ENCODE results near the gene EVA1B. TPM values are rescaled to one million over a fixed set of nuclear protein-coding genes. Genes with fewer than 3 reads are reported as not detected.

EVA1B gene
- total RNA-seq, 1 experiment from 2014 or later, result 25.1 TPM

DNA sequence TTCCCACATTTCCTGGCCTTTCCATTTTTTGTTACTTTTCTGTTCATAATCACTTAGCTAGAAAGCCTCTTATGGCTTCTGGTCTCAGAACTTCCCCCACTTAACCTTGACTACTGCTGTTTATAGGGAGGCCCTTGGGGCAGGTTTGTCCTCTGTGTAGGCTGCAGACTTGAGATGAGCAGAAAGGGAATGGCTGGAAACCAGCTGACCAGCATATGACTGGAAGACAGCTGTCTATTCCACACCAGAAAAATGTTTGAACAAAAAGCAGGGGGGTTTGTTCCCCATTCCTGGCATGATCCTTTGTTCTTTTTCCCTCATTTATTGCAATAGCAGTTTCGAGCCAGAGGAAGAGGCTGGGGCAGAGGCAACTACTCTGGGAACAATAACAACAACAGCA is 22.2 kb downstream of the EVA1B start:
- DNase-seq (ENCODE audit: low read depth, low spot score), result no peak
- H3K36me3 ChIP-seq (ENCODE audit: control insufficient read depth in 1 of 2, insufficient read depth in 2 of 2, low read length in 2 of 2), result peaks cover 50 to 64% of the 10 kb centered on the region in 2 experiments
- no peak overlapping the region for H3K27ac ChIP-seq (ENCODE audit: low read depth, low read length)
- peaks cover 34% of the 10 kb centered on the region; the same call in 1 of the 2 replicates for H3K79me2 ChIP-seq (ENCODE audit: insufficient read depth, low read length)
- no peak overlapping the region for H2AFZ ChIP-seq (ENCODE audit: low read depth, low read length, poor library complexity, severe bottlenecking)
- intact Hi-C loops (cut with micrococcal nuclease), result no loop called here
- ChIA-PET RAD21 (ENCODE audit: low non-redundant PET in 1 of 2, low total read pairs in 2 of 2, uncharacterized antibody in 2 of 2, unreplicated experiment in 2 of 2) (no interaction called here), CTCF (interaction anchor here (1.2 kb wide), 1 partner anchor 23 kb away, joined by 5 read pairs; no protein-coding TSS in a partner anchor), POLR2A (no interaction called here)
- no peak overlapping the region for H3K4me2 ChIP-seq (ENCODE audit: low read length)
- BruUV-seq (replicated peaks), result no TSS peak
- H3K4me1 ChIP-seq (ENCODE audit: control insufficient read depth in 1 of 2, insufficient read depth in 2 of 2, low read length in 2 of 2), result peaks cover 12 to 40% of the 10 kb centered on the region in 2 experiments
- no peak for ATAC-seq
- TF ChIP-seq EGR1 (IDR thresholded peaks at IDR 0.05; ENCODE audit: low read depth), result no peak
- no peak for TF ChIP-seq POLR2A (IDR thresholded peaks at IDR 0.05; ENCODE audit: borderline replicate concordance, extremely low read depth, insufficient read depth, insufficient read length)
- no peak for TF ChIP-seq SIN3A (IDR thresholded peaks at IDR 0.05; ENCODE audit: low read depth)
- TF ChIP-seq SP1 (IDR thresholded peaks at IDR 0.05; ENCODE audit: low read depth), result no peak
- no peak for TF ChIP-seq CEBPB (IDR thresholded peaks at IDR 0.05; ENCODE audit: low read depth)
- no peak for TF ChIP-seq ELF1 (IDR thresholded peaks at IDR 0.05; ENCODE audit: borderline replicate concordance, low read depth)
- TF ChIP-seq EZH2 (IDR thresholded peaks at IDR 0.05), result no peak
- TF ChIP-seq ZFX (IDR thresholded peaks at IDR 0.05), result no peak
- no peak for TF ChIP-seq JUND (IDR thresholded peaks at IDR 0.05)
- no peak for TF ChIP-seq SRF (IDR thresholded peaks at IDR 0.05; ENCODE audit: low read depth)
- no peaks in the 10 kb centered on the region for H3K9me3 ChIP-seq (ENCODE audit: control insufficient read depth in 1 of 2, insufficient read depth in 1 of 2, low read depth in 1 of 2, low read length in 2 of 2)
- H3K27me3 ChIP-seq (ENCODE audit: insufficient read depth, low read length), result no peaks in the 10 kb centered on the region
- no peak overlapping the region for H3K4me3 ChIP-seq (replicated peaks in 1 of 2; ENCODE audit: low read depth in 1 of 2, low read length in 2 of 2)
- H3K9me2 ChIP-seq (ENCODE audit: insufficient read depth), result no peaks in the 10 kb centered on the region
- no peak overlapping the region for H3K9ac ChIP-seq (ENCODE audit: low read length)
- no peaks in the 10 kb centered on the region for H4K20me1 ChIP-seq (ENCODE audit: insufficient read depth)

- DNase-seq (ENCODE audit: low read depth, low spot score) (no peak), ATAC-seq (no peak)
- TF ChIP-seq POLR2AphosphoS5 (IDR thresholded peaks at IDR 0.05; ENCODE audit: low read depth, low read length) (no peak), RAD21 (IDR thresholded peaks at IDR 0.05; ENCODE audit: low read depth) (no peak)
- TF ChIP-seq, protein P1, sequence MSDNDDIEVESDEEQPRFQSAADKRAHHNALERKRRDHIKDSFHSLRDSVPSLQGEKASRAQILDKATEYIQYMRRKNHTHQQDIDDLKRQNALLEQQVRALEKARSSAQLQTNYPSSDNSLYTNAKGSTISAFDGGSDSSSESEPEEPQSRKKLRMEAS (IDR thresholded peaks at IDR 0.05), result no peak
- TF ChIP-seq, protein P2, sequence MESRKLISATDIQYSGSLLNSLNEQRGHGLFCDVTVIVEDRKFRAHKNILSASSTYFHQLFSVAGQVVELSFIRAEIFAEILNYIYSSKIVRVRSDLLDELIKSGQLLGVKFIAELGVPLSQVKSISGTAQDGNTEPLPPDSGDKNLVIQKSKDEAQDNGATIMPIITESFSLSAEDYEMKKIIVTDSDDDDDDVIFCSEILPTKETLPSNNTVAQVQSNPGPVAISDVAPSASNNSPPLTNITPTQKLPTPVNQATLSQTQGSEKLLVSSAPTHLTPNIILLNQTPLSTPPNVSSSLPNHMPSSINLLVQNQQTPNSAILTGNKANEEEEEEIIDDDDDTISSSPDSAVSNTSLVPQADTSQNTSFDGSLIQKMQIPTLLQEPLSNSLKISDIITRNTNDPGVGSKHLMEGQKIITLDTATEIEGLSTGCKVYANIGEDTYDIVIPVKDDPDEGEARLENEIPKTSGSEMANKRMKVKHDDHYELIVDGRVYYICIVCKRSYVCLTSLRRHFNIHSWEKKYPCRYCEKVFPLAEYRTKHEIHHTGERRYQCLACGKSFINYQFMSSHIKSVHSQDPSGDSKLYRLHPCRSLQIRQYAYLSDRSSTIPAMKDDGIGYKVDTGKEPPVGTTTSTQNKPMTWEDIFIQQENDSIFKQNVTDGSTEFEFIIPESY (IDR thresholded peaks at IDR 0.05; ENCODE audit: extremely low read depth, insufficient replicate concordance, low read length), result no peak
- BruUV-seq (replicated peaks), result no TSS peak
- peak overlapping the region; percentile 47; the same call in 1 of the 2 replicates for H3K27ac ChIP-seq (ENCODE audit: low read depth, low read length)
- H3K9ac ChIP-seq (ENCODE audit: low read length), result peak overlapping the region; percentile 21; the same call in 1 of the 2 replicates
- no peak overlapping the region for H2AFZ ChIP-seq (ENCODE audit: low read depth, low read length, poor library complexity, severe bottlenecking)
- H3K9me2 ChIP-seq (ENCODE audit: insufficient read depth), result no peaks in the 10 kb centered on the region
- peak overlapping the region; percentile 40 for H3K4me2 ChIP-seq (ENCODE audit: low read length)
- no peaks in the 10 kb centered on the region for H3K27me3 ChIP-seq (ENCODE audit: insufficient read depth, low read length)
- POLR2A ChIA-PET, result interaction anchor here (0.7 to 2.0 kb wide), 3 partner anchors 86 to 150 kb away, joined by 4 to 7 read pairs (median 5); no protein-coding TSS in a partner anchor
- intact Hi-C loops (cut with micrococcal nuclease), result no loop called here
- no peaks in the 10 kb centered on the region for H3K9me3 ChIP-seq (ENCODE audit: control insufficient read depth in 1 of 2, insufficient read depth in 1 of 2, low read depth in 1 of 2, low read length in 2 of 2)
- RAD21 ChIA-PET (ENCODE audit: low non-redundant PET in 1 of 2, low total read pairs in 2 of 2, uncharacterized antibody in 2 of 2, unreplicated experiment in 2 of 2), result interaction anchor here (0.6 to 0.8 kb wide), 2 partner anchors 145 to 151 kb away, joined by 3 to 5 read pairs; partner anchors contain the start of genes MAP7D1 (in 1 of the 2) and TRAPPC3 (in 1 of the 2)
- peaks cover 11 to 33% of the 10 kb centered on the region in 2 experiments for H3K4me1 ChIP-seq (ENCODE audit: control insufficient read depth in 1 of 2, insufficient read depth in 2 of 2, low read length in 2 of 2)
- H3K36me3 ChIP-seq (ENCODE audit: control insufficient read depth in 1 of 2, insufficient read depth in 2 of 2, low read length in 2 of 2), result peaks cover 53 to 71% of the 10 kb centered on the region in 2 experiments
- H4K20me1 ChIP-seq (ENCODE audit: insufficient read depth), result no peaks in the 10 kb centered on the region
- peaks cover 34% of the 10 kb centered on the region; the same call in 1 of the 2 replicates for H3K79me2 ChIP-seq (ENCODE audit: insufficient read depth, low read length)
- CTCF ChIA-PET, result interaction anchor here (0.5 to 2.2 kb wide), 16 partner anchors 9 to 201 kb away, joined by 3 to 17 read pairs (median 4); partner anchors contain the start of genes THRAP3 and TRAPPC3
- H3K4me3 ChIP-seq (replicated peaks in 1 of 2; ENCODE audit: low read depth in 1 of 2, low read length in 2 of 2), result no peak overlapping the region
Measured at GRCh38 chr1:36300526-36300925, 22.9 kb downstream of the EVA1B start.
